Effector CD4-positive, alpha-beta T cell (primary cell): ENCODE measurements around the gene LMCD1.

ENCODE experiments used
- DNase-seq: peaks from one replicate; pipeline ENCODE4 v3.0.0-alpha.2; 2020

The LMCD1 gene

GRCh38 chr3:8484409-8485140 lies 17.0 kb upstream of the LMCD1 start:
- DNase-seq = no peak

DNA sequence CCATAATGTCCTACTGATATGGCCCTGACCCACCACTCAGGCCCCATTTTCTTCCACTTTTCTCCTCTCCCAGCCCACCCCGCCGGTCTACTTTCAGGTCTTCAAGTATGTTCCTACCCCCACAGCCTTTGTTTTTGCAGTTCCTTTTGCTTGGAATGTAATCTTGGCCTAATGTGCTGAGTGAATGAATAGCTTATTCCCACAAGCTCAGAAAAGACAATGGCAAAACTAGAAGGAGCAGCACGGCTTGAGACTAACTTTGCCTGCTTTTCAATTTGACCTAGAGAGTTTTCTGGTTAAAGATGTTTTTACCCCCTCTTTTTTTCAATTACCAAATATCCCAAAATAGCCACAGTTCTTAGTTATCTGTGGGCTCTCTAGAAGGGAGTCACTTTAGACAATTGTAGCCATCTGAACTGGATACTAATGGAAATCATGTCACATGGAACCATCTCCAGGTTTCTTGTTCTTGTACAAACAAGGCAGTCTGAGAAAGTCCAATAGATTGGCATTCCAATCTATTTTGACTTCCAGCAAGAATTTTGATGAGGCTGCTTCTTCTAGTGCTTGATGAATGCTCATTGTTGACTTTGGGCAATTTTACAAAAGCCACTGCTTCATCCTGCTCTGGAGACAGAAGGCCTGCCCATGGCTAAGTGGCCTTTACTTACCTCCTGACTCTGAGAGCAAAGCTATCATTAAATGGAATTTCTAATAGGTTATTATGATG lies 16.3 kb upstream of the LMCD1 start:
- no peak for DNase-seq

DNA sequence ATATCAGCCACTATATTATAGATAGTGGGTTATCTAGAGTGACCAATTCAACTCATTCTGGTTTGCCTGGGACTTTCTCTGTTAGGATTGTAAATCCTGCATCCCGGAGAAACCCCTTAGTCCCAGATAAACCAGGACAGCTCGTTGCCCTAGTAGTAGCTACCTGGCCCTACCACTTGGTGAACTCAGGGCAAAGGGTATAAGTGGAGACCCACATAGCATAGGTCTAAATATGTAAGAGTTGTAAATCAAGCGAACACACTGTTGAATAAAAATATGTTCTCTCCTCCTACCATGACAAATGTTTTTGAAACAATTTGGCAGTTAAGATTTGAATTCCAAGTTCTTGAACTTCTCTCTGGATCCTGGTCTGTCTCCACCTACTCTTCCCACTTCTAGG lies 15.7 kb upstream of the LMCD1 start:
- no peak for DNase-seq

DNA sequence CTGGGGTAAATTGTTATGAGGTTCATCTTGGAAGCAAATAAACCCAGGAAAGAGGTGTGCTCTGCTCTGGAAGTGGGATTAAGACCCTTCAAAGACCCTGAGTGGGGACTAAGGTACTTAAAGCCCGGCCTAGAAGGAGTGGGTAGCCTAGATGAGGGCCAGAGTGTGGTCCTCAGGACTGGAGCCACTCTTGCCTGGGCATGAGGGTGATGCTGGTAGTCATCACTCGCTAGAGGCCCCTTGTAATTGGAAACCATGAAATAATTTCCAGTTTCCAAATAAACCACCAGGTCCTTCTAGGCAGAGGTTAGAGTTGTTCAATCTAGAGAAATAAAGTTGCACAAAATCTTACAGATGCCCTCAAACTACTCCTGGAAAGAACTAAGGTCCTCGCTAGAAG lies 15.2 kb upstream of the LMCD1 start:
- DNase-seq = no peak

- no peak for DNase-seq
Measured at GRCh38 chr3:8486936-8487335, 14.7 kb upstream of the LMCD1 start.

DNA sequence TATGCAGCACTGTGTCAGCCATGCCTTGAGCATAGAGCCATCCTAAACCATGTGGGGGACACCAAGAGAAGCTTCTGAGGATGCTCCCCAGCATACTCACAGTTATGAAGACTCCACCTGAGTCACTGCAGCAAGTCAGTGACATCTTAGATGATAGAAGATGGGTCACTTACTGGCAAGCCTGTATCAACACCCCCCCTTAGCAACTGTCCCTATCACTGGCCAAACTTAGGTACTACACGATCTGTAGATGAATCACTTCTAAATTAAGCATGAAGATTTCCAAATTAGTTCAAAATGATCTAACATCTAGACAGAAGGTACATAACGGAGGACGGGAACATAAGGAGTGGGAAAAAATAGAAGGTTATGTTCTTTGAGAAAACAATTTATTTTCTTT lies 13.2 kb upstream of the LMCD1 start:
- no peak for DNase-seq

DNA sequence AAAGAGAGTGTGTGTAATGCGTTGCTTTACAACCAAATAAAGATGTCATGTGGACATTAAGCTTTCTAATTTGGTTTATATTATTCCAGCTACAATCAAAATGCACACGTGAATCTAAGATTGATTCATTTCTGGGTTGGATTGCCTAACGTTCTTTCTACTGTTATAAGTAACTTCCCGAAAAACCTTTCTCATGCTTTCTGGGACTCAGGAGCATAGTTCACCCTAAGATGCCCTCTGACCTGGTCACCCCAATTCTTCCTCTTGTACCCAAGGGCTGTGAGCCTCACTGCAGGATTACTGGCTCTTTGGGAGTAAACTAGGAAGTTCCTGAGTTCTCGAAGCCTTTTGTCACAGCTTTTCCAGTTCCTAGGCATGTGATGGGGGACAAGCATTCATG lies 12.7 kb upstream of the LMCD1 start:
- DNase-seq = no peak

DNA sequence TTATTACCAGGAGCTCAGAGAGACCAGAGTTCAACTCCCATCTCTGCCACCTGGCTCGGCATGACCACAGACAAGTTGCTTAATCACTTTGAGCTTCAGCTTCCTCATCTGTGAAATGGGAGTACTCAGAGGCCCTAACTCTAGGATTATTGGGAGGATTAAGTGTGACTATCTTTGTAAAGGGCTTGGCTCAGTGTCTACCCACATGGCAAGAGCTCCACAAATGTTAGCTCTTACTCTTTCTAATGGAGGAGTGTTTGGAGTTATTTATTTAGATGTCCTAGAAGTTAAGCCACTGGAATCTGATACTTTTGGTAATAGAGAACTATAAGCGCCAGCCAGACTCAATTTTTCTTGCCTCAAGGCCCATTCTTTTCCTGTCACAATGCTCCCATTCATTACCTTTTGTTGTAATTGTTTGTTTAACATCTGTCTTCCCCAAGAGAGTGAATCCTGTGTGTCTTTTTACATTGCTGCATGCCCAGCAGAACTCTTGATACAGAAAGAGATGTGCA lies 12.3 kb upstream of the LMCD1 start:
- DNase-seq = no peak

- no peak for DNase-seq
Measured at GRCh38 chr3:8490079-8490552, 11.5 kb upstream of the LMCD1 start.

DNA sequence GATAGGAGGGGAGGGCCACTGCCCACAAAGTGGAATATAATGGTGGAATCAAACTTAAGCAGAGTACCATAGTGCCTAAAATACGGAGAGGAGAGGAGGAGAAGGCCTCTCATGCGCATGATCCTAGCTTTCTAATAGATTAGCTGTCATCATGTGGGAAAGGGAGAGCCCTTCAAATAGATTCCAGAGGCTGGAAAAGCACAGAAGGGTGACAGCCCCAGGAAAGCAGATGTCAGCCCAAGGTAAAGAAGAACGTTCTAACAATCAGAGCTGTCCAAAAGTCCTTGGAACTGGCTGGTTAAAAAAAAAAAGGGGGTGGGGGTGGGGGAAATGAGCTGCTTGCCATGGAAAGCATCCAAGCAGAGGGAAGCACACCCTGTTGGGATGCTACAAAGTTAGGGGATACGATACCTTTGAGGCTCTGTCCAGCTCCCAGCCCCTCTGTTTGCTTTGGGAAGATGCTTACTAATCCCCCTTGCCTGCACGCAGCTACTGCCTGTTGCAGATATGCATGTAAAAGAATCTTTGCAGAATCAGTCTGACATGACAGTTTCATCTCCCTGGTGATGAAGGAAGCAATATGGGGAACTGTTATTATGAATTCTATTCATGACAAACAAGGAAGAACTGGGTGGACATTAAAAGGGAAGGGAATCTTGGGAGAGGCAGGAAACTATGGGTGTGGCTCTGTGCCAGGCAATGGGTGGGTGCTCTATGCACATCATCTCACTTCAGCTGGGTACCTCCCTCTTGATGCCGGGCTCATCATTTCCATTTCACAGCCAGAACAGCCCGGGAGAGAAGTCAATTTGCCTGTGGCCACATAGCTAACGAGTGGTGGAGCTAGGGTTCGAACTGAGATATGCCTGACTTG lies 10.1 kb upstream of the LMCD1 start:
- DNase-seq = no peak

- DNase-seq = no peak
Measured at GRCh38 chr3:8492744-8493511, 8.7 kb upstream of the LMCD1 start.

DNA sequence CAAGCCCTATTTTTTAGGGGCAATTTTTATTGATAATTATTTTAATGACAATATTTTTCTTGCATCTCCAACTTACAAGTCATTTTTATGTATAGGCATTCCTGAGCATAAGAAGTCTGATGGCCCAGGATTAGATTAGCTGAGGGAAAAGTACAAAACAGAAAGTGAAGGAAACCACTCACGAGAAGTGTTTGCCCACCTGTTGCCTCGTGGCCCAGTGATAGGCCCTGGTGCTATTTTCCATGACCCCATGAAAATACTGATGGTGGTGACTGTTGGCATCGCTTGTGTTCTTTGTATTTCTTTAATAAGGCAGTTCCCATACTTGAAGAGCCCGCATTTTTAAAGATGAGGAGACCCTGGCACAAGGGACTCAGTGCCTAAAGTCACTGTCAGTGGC lies 7.9 kb upstream of the LMCD1 start:
- DNase-seq = no peak

GRCh38 chr3:8494327-8494726 lies 7.3 kb upstream of the LMCD1 start:
- no peak for DNase-seq

GRCh38 chr3:8497582-8497981 lies 4.0 kb upstream of the LMCD1 start:
- DNase-seq = no peak

GRCh38 chr3:8499181-8499611 lies 2.4 kb upstream of the LMCD1 start:
- DNase-seq = no peak

DNA sequence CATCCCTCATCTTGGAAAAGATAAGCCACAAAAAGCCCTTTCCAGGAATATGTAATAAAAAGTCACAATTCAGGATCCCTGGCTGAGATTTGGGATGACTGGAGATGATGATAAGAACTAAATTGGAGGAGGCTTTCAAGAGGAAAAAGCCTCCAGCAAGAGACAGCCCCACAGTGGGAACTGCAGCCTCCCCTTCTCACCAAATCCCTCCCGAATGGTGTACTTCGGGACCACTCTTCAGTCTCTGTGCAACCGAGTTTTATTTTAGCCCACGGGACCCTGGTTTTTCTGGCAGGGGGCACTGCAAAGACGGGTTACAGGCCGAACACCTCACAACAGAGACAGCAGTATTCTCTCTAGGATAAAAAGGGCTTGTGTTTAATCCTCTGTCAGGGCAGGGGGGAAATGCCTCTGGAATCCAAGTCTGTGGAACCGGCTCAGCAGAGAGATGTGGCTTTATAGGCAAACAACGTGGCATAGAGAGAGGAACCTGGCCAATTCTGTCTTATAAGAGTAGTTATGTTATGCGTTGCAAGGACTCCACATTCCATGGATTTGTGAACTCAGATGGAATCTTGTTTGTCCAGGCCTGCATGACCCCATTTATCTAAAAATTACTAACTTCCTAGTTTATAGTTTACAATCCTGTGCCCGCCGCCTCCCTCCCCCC lies 1.2 kb upstream of the LMCD1 start:
- DNase-seq = no peak

DNA sequence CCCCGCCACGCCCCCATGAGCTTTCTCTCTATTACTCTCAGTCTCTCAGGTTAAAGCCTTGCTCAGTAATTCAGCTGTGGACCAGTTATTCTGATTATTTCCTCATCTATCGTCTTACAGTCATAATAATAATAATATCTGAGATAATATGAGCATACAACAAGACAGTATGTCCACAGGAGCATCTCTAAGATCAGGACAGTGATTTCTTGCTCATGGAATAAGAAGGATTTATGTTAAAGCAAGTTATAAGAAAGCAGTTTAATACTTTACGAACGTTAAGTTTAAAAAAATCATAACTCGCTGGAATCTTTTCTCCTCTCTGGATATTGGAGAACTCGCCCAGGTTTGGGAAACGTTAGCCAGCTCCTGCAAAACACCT lies 643 bp upstream of the LMCD1 start:
- no peak for DNase-seq

DNA sequence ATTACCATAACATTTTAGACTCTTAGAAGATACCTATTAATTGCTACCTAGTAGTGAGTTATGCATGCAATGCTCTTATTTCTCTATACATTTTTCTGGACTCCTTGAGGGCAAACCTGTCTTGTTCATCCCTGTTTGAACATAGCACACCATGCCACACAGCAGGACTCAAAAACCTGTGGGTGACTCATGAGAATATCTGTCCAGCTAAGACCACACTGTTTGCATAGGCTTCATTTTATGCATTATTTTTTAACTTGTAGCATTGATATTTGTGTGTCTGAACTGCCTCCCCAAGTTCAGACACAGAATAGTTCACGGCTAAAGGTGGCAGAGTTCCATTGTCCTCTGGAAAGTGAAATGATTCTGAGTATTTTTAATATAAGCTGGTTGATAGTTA lies 1.8 kb downstream of the LMCD1 start:
- no peak for DNase-seq

- DNase-seq = no peak
Measured at GRCh38 chr3:8503871-8504610, 2.4 kb downstream of the LMCD1 start.

- no peak for DNase-seq
Measured at GRCh38 chr3:8504611-8504973, 3.0 kb downstream of the LMCD1 start.

DNA sequence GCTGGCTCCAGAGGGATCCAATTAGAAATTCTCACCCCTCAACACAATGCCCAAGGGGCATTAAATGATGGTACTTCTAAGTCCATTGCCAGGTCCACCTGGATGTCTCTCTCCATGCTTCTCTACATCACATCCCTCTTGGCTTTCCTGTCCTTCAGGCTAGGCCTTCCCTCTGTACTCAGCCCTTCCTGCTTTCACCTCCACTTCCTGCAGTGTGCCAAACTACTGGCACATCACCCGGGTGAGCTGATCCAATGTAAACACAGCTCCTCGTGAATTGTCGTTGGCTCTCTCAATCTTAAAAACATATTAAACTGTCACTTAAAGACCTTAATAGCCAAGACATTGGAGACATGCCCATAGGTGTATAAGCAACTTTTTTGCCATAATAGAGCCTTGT lies 4.0 kb downstream of the LMCD1 start:
- no peak for DNase-seq
